A673 (cell line): ENCODE data around the gene PCDH18.

Source experiments
- CTCF ChIP-seq: fragments of 300-800, 200-600 bp; sonication (generic); conservative IDR thresholded peaks from 2 replicates; pipeline ENCODE4 v1.5.1; 2017; ENCODE audit warnings: low read depth, mild to moderate bottlenecking, antibody characterized with exemption, low read length, moderate library complexity, mixed read lengths
- EZH2 ChIP-seq: fragments of 200-600 bp; sonication (generic); IDR thresholded peaks from 2 replicates; pipeline ENCODE4 v1.6.1; 2017; ENCODE audit warnings: borderline replicate concordance, low read depth, mild to moderate bottlenecking, mixed read lengths, antibody characterized with exemption, low read length; ENCODE audit not compliant: poor library complexity, severe bottlenecking

- TF ChIP-seq CTCF = 0 out of 2 replicates have a peak, but pooled peaks have one; percentile 8
- TF ChIP-seq EZH2 = no peak
Observed at GRCh38 chr4:137545461-137545861, 13.2 kb upstream of the PCDH18 start.
